Measurements from ENCODE around the gene LRRC56. TPM values are rescaled to one million over a fixed set of nuclear protein-coding genes. Genes with fewer than 3 reads are reported as not detected.

The LRRC56 gene
- total RNA-seq, 1 donor from 2014 or later = 0.22 TPM

GRCh38 chr11:581752-582151, 44.4 kb downstream of the LRRC56 start:
- no peak for DNase-seq
- intact Hi-C loops (cut with micrococcal nuclease) = no loop called here
- no peak for ATAC-seq

DNA sequence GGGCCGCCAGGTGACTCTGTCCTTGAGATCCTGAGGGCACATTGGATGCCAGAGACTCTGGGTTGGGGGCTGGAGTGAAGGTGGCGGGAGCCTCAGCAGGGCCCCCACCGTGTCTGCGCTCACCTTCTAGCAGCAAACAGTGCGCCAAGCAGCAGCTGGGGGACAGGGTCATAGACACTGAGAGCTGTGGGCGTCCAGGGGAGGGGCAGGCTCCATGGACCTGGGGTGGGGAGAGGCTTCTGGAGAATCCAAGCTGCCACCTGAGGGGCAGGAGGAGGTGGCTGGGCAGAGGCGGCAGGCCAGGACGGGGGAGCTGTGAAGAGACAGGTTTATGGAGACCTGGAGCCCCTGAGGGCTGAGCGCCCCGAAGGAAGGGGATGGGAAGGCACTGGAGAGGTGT, 47.0 kb downstream of the LRRC56 start:
- ATAC-seq (no peak), DNase-seq (no peak)
- intact Hi-C loops (cut with micrococcal nuclease) = no loop called here

- DNase-seq (no peak), ATAC-seq (no peak)
- intact Hi-C loops (cut with micrococcal nuclease) = no loop called here
These were observed 49.3 kb downstream of the LRRC56 start for GRCh38 chr11:586376-587316.

DNA sequence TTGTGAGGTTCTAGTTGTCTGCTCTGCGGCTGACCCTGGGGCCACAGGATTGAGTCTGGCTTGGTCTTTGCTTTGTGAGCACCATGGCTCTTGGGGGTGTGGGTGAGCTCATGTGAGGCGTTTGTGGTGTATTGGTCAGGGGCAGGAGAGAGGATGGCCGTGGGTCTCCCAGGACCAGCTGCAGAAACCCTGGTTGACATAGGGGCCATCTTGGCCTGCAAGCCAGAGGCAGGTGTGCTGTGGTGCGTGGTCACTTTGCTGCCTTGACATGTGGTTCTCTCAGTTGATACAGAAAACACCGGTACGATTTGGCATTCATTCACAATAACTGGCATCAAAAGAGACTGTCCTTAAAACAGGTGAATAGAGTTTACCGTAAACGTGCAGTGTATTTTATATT, 50.2 kb downstream of the LRRC56 start:
- intact Hi-C loops (cut with micrococcal nuclease) = no loop called here
- ATAC-seq (no peak), DNase-seq (no peak)

DNA sequence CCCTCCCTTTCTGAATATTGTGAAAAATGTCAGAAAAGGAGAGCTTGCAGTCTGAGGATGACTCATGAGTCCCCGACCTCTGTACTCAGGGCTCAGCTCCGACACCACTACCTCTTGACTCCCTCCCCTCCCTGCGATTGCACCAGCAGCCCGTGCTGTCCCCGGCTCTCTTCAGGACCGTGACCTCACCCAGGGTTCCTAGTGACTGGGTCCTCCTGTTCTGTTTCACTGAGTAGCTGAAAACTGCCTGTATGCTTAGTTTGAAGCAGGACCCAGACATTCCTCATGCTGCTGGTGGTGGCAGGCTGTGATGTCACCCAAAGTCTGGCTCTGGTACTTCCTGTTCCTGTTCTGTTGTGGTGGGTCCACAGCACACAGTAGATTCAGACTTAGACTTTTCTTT, 50.7 kb downstream of the LRRC56 start:
- ATAC-seq (peak; percentile 16), DNase-seq (no peak)
- intact Hi-C loops (cut with micrococcal nuclease) = no loop called here

DNA sequence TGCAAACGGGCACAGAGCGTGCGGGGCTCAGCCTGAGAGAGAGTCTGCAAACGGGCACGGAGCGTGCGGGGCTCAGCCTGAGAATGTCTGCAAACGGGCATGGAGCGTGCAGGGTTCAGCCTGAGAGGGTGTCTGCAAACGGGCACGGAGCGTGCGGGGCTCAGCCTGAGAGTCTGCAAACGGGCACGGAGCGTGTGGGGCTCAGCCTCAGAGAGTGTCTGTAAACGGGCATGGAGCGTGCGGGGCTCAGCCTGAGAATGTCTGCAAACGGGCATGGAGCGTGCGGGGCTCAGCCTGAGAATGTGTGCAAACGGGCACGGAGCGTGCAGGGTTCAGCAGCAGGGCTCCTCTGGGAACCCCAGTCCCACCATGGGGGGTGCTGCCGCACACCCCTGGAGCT, 52.5 kb downstream of the LRRC56 start:
- intact Hi-C loops (cut with micrococcal nuclease) = no loop called here
- ATAC-seq = no peak
- no peak for DNase-seq

GRCh38 chr11:590997-591396, 53.7 kb downstream of the LRRC56 start:
- DNase-seq = no peak
- intact Hi-C loops (cut with micrococcal nuclease) = no loop called here
- ATAC-seq = no peak

DNA sequence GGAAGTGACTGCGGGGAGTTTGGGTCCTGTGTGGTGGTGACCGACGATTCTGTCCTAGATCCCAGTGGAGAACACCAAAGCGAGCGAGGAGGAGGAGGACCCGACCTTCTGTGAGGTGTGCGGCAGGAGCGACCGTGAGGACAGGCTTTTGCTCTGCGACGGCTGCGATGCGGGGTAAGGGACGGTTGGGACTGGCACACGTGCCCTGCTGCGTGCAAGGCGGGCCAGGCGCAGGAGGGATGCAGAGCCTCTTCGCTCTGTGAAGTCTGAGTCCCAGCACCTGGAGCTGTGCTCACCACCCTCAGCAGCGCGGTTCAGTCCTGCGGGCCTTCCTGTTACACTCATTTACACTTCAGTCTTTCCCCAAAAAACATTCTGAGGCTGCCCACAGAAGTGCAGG, 55.2 kb downstream of the LRRC56 start:
- intact Hi-C loops (cut with micrococcal nuclease) = no loop called here
- ATAC-seq (no peak), DNase-seq (no peak)

GRCh38 chr11:592918-593317, 55.6 kb downstream of the LRRC56 start:
- DNase-seq (no peak), ATAC-seq (no peak)
- intact Hi-C loops (cut with micrococcal nuclease) = no loop called here

DNA sequence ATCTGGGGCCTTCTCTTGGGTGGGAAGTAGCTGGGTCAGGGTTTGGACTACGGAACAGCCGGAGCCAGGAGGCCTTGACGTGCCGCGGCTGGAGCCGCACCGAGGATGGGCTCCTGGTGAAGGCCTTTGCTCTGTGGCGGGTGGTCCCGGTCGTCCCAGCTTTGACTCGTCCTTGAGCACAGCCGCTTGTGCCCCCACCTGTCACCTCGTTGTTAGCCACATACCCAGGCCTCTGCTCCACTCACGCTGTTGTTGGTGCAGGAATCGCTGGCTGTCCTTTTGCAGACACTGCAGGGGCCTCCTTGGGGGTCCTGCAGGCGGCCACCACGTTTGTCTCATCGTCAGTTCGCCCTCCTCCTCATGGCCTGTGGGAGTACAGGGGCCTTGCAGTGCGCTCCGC, 56.0 kb downstream of the LRRC56 start:
- DNase-seq = no peak
- intact Hi-C loops (cut with micrococcal nuclease) = no loop called here
- no peak for ATAC-seq

DNA sequence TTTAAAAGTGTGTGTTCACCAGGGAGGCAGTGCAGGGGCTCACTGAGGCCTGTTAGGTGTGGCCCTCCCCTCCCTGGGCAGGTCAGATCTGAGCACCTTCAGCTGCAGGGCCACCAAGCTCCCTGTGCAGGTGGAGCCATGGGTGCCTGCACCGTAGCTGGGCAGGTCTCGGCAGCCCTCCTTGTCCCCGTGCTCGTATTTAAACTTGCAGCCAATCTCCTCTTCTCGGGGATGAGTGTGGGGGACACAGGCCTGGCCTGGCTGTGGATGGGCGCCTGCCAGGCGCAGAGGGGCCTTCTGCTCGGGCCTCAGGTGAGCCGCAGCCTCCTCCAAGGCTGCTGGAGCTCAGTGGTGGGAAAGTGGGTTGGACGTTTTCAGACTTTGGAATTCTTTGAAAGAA, 58.1 kb downstream of the LRRC56 start:
- no peak for ATAC-seq
- DNase-seq = no peak
- intact Hi-C loops (cut with micrococcal nuclease) = no loop called here

DNA sequence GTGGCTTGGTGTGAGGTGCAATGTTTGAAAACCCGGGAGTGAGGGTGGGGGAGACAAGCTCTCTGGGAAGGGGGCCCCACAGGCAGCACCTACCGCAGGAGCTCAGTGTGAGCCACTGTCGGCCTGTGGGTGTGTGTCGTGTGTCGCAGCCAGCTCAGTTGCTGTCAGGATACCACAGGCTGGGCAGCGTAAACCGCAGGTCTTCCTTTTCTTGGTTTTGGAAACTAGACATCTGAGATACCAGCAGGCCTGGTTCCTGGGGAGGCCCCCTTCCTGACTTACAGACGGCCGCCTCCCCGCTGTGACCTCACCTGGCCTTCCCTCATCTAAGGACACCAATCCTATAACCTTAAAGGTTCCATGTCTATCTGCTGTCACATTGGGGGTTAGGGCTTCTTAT, 59.0 kb downstream of the LRRC56 start:
- intact Hi-C loops (cut with micrococcal nuclease) = no loop called here
- no peak for DNase-seq
- ATAC-seq = no peak

- intact Hi-C loops (cut with micrococcal nuclease) = no loop called here
- DNase-seq (no peak), ATAC-seq (peak; percentile 9)
These were observed 59.9 kb downstream of the LRRC56 start for GRCh38 chr11:597166-597725.

DNA sequence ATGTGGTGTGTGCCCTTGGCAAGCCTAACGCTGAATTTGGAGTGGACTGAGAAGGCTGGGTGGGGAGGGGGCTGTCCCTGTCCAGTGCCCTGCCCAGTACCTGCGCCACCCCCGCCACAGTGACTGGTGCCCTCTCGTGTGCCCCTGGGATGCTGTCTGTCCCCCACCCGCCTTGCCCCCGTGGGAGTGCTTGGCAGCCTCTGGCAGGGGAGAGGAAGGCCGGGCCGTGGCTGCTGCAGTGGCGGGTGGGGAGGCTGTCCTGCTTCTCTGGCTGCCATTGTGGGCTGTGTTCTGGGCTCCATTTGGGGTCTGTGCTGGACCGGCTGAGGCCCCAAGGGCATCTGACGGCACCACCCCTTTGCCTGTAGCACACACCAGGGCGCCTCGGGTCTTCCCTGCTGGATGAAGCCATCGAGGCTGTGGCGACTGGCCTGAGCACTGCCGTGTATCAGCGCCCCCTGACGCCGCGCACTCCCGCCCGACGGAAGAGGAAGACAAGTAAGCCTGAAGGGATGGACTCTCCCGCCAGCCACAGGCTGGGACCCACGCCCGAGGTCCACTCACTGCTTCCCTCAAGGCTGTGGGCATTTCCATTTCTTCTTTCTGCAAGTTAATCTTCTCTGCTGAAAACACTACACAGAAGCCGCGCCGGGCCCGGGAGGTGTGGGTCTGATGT, 60.8 kb downstream of the LRRC56 start:
- ATAC-seq = no peak
- no peak for DNase-seq
- intact Hi-C loops (cut with micrococcal nuclease) = no loop called here

DNA sequence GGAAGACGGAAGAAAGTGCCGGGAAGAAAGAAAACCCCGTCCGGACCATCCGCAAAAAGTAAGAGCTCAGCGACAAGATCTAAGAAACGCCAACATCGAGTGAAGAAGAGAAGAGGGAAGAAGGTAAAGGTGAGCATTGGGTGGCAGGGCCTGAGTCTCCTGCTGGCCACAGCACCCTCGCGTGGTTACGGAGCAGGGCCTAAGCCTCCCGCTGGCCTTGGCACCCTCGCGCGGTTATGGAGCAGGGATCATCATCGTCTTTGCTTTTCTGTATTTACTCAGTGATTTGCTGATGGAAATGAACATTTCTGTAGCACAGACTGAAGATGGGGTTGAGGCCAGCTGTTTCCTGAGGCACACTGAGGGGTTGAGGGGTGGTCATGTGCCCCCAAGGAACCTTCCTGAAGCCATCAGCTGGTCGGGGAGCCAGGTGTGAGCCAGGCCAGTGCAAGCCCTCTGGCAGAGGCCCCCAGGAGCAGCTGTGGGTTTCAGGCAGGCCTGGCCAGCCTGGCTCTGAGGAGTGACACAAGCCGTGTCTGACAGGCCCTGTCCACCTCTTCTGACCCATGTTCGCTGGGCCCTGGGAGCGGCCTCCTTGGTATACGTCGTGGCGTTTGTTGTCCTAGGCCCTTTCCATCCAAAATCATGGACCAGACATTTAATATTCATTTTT, 64.4 kb downstream of the LRRC56 start:
- DNase-seq (no peak), ATAC-seq (no peak)
- intact Hi-C loops (cut with micrococcal nuclease) = no loop called here

DNA sequence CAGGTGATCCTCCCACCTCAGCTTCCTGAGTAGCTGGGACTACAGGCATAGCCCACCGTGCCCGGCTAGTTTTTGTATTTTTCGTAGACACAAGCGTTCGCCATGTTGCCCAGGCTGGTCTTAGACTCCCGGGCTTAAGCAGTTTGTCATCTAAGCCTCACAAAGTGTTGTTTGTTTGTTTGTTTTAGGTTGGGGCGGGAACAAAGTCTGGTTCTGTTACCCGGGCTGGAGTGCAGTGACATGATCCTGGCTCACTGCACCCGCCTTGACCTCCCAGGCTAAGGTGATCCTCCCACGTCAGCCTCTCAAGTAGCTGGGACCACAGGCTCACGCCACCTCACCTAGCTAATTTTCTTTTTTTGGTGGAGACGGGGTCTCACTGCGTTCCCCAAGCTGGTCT, 65.8 kb downstream of the LRRC56 start:
- intact Hi-C loops (cut with micrococcal nuclease) = no loop called here
- no peak for ATAC-seq
- DNase-seq = no peak
